ENCODE results near the gene SUFU. TPM values are rescaled to one million over a fixed set of nuclear protein-coding genes. Genes with fewer than 3 reads are reported as not detected.

Gene SUFU
- total and polyA plus RNA-seq, 2 of the 4 experiments (the other 2 are of a cell fraction) = 2.2 to 11.0 TPM

- BruUV-seq (replicated peaks) = no TSS peak
- TF ChIP-seq USF2 (IDR thresholded peaks at IDR 0.05; ENCODE audit: low read depth, low read length) = no peak
- no peak for TF ChIP-seq NFE2L2 (IDR thresholded peaks at IDR 0.05; ENCODE audit: low read depth, low read length)
- TF ChIP-seq POLR2A (IDR thresholded peaks at IDR 0.05; ENCODE audit: low read depth, low read length) = peak; percentile 11
- Histone ChIP-seq H2AK5ac (ENCODE audit: low read depth, low read length) (peak overlapping the region; percentile 65; the same call in 1 of the 2 replicates), H3K9me3 (ENCODE audit: control insufficient read depth, insufficient read depth, low read length) (no peaks in the 10 kb centered on the region), H4K20me1 (ENCODE audit: insufficient read depth, low read length) (peaks cover 34% of the 10 kb centered on the region), H2BK15ac (ENCODE audit: low read depth, low read length) (no peak overlapping the region), H3K23ac (ENCODE audit: low read depth, low read length) (peak overlapping the region; percentile 74; the same call in 1 of the 2 replicates), H3K79me1 (ENCODE audit: low read depth in 1 of 2, low read length in 2 of 2) (peaks cover 0 to 21% of the 10 kb centered on the region in 2 experiments; a peak in 2 of 4 replicates), H3K4me3 (ENCODE audit: insufficient read depth, low read depth, low read length) (peak overlapping the region; percentile 77), H4K91ac (ENCODE audit: insufficient read depth, low read depth, low read length) (peak overlapping the region; percentile 82), H4K5ac (ENCODE audit: low read depth, low read length) (peak overlapping the region; percentile 54), H3K4ac (ENCODE audit: low read depth, low read length) (peak overlapping the region; percentile 94), H2BK20ac (ENCODE audit: low read depth, low read length) (no peak overlapping the region), H3K4me1 (ENCODE audit: control insufficient read depth, insufficient read depth, low read length) (peaks cover 10% of the 10 kb centered on the region), H3K9me1 (ENCODE audit: insufficient read depth, low read length) (peaks cover 8% of the 10 kb centered on the region), H2AK9ac (replicated peaks; ENCODE audit: low read depth, low read length, poor library complexity) (peak overlapping the region; percentile 98), H3K27ac (ENCODE audit: insufficient read depth, low read length) (peak overlapping the region; percentile 95), H3K18ac (ENCODE audit: low read depth, low read length) (peak overlapping the region; percentile 88), H3K14ac (replicated peaks; ENCODE audit: low read depth, low read length) (peak overlapping the region; percentile 93), H2BK120ac (ENCODE audit: low read depth, low read length) (peak overlapping the region; percentile 74), H3K27me3 (ENCODE audit: control insufficient read depth, insufficient read depth, low read length) (no peaks in the 10 kb centered on the region), H3K36me3 (ENCODE audit: control insufficient read depth, insufficient read depth, low read length) (peaks cover 6% of the 10 kb centered on the region; the same call in 1 of the 2 replicates), H3K56ac (ENCODE audit: extremely low read depth, insufficient read depth, low read length) (peak overlapping the region; percentile 81), H4K8ac (ENCODE audit: low read depth in 2 of 2, low read length in 2 of 2) (peak overlapping the region; percentile 83), H2AFZ (replicated peaks; ENCODE audit: low read length, poor library complexity) (peak overlapping the region; percentile 89), H3K4me2 (ENCODE audit: low read depth, low read length) (peak overlapping the region; percentile 85), H2BK5ac (ENCODE audit: low read depth, low read length, poor library complexity, severe bottlenecking) (peak overlapping the region; percentile 92), H3K9ac (ENCODE audit: low read depth, low read length) (peak overlapping the region; percentile 94)
- dilution Hi-C loops (cut with HindIII; ENCODE audit: low sequenced_read_pairs, unreplicated experiment) = no loop called here
- DNase-seq = peak; percentile 56
- intact Hi-C loops (cut with micrococcal nuclease) = loop anchor here (1.0 to 10.0 kb wide), 3 partner anchors 14 to 248 kb away; partner anchors contain the start of gene NFKB2
- in situ Hi-C loops (cut with MboI; ENCODE audit: low sequenced_read_pairs) = no loop called here
- no peak for ATAC-seq (ENCODE audit: low read depth)
- ChIA-PET CTCF (interaction anchor here (0.6 kb wide), 1 partner anchor 1501 kb away, joined by 3 read pairs; no protein-coding TSS in a partner anchor), POLR2A (ENCODE audit: unreplicated experiment) (interaction anchor here (0.7 to 1.4 kb wide), 2 partner anchors 13 to 15 kb away, joined by 3 to 12 read pairs; no protein-coding TSS in a partner anchor)
- 0% methylated on average over 2 of the region's 45 CpGs; no CpG with 5 or more reads in 1 of the 2 experiments for whole genome bisulfite sequencing, 2 experiments (ENCODE audit: extremely low coverage in 2 of 2, insufficient read length in 1 of 2)
These were observed 139.1 kb downstream of the SUFU start for GRCh38 chr10:102642736-102643335.

Data from IMR-90 (cell line).